GM18505 (cell line): ENCODE results near the gene FBRSL1.

Experiments
- ATAC-seq: cut with Tn5 transposase; IDR thresholded peaks from one replicate; pipeline ENCODE4 v1.9.1; 2021; ENCODE audit not compliant: unreplicated experiment
- POLR2A ChIP-seq: IDR thresholded peaks from 4 replicates; pipeline ENCODE4 v1.6.1; 2011; ENCODE audit warnings: borderline replicate concordance; ENCODE audit not compliant: insufficient read depth, insufficient read length; ENCODE audit errors: extremely low read depth

The FBRSL1 gene

GRCh38 chr12:132506328-132507160 lies 16.6 kb downstream of the FBRSL1 start:
- TF ChIP-seq POLR2A = no peak

GRCh38 chr12:132507161-132507538 lies 17.2 kb downstream of the FBRSL1 start:
- TF ChIP-seq POLR2A = no peak
- ATAC-seq = no peak

More at GRCh38 chr12:132506328-132507160, 16.6 kb downstream of the FBRSL1 start:
- peak; percentile 54 for ATAC-seq

GRCh38 chr12:132507656-132508490 lies 17.9 kb downstream of the FBRSL1 start:
- no peak for ATAC-seq
- TF ChIP-seq POLR2A = no peak

GRCh38 chr12:132508491-132508740 lies 18.5 kb downstream of the FBRSL1 start:
- ATAC-seq = no peak
- no peak for TF ChIP-seq POLR2A

GRCh38 chr12:132508860-132509732 lies 19.1 kb downstream of the FBRSL1 start:
- ATAC-seq = no peak
- no peak for TF ChIP-seq POLR2A

GRCh38 chr12:132510111-132510724 lies 20.3 kb downstream of the FBRSL1 start:
- no peak for TF ChIP-seq POLR2A
- no peak for ATAC-seq

GRCh38 chr12:132510746-132511477 lies 21.0 kb downstream of the FBRSL1 start:
- TF ChIP-seq POLR2A = no peak
- ATAC-seq = no peak

GRCh38 chr12:132511516-132512196 lies 21.7 kb downstream of the FBRSL1 start:
- no peak for ATAC-seq
- TF ChIP-seq POLR2A = no peak

GRCh38 chr12:132512197-132513069 lies 22.5 kb downstream of the FBRSL1 start:
- no peak for TF ChIP-seq POLR2A
- ATAC-seq = no peak

GRCh38 chr12:132513070-132513398 lies 23.1 kb downstream of the FBRSL1 start:
- no peak for TF ChIP-seq POLR2A
- no peak for ATAC-seq
